Measurements from ENCODE around the gene FBXL22. TPM values are rescaled to one million over a fixed set of nuclear protein-coding genes. Genes with fewer than 3 reads are reported as not detected.

FBXL22 gene
- total RNA-seq, 1 experiment from 2014 or later = 0.46 TPM

- peak overlapping the region; percentile 31; the same call in 1 of the 2 replicates for H3K27ac Mint-ChIP-seq
These were observed 13.1 kb downstream of the FBXL22 start for GRCh38 chr15:63610209-63610841.

DNA sequence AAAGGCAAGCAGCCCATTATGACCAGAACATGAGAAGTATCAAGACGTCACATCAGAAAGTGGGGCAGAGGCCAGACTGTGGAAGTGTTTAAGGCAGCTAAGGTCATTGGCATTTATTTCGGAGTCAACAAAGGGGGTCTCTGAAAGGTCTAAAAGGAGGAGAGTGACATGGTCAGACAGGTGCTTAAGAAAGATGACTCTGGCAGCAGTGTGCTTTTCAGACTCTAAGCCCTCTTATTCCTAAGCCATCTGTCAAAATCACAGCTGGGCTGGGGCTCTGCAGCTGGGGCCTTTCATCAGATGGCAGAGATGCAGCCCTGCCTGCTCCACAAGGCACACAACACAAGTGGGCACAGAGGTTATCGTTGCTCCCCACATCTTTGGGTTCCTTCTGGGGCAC lies 14.0 kb downstream of the FBXL22 start:
- Mint-ChIP-seq H3K9me3 (no peaks in the 10 kb centered on the region), H3K4me1 (0 out of 2 replicates have a peak, but pooled peaks cover 4% of the 10 kb centered on the region), H3K36me3 (peaks cover 17% of the 10 kb centered on the region; the same call in 1 of the 2 replicates), H3K27me3 (ENCODE audit: low read depth) (no peaks in the 10 kb centered on the region), H3K27ac (no peak overlapping the region), H3K4me3 (no peak overlapping the region)
- DNase-seq (ENCODE audit: low spot score) = no peak
- no peak for TF ChIP-seq FOXP1 (CRISPR knock-in tag; IDR thresholded peaks at IDR 0.05; ENCODE audit: borderline replicate concordance)
- TF ChIP-seq NR3C1 (CRISPR knock-in tag; conservative IDR thresholded peaks at IDR 0.05; ENCODE audit: low read depth) = no peak
- TF ChIP-seq TCF7 (CRISPR knock-in tag; IDR thresholded peaks at IDR 0.05; ENCODE audit: low read depth) = no peak
- no peak for TF ChIP-seq SMAD4 (CRISPR knock-in tag; IDR thresholded peaks at IDR 0.05)
- no peak for TF ChIP-seq CBFB (CRISPR knock-in tag; IDR thresholded peaks at IDR 0.05; ENCODE audit: low read depth)
- no peak for TF ChIP-seq SMAD3 (CRISPR knock-in tag; IDR thresholded peaks at IDR 0.05; ENCODE audit: borderline replicate concordance)
- no peak for TF ChIP-seq ELF4 (CRISPR knock-in tag; IDR thresholded peaks at IDR 0.05; ENCODE audit: low read depth)
- TF ChIP-seq, protein P1, sequence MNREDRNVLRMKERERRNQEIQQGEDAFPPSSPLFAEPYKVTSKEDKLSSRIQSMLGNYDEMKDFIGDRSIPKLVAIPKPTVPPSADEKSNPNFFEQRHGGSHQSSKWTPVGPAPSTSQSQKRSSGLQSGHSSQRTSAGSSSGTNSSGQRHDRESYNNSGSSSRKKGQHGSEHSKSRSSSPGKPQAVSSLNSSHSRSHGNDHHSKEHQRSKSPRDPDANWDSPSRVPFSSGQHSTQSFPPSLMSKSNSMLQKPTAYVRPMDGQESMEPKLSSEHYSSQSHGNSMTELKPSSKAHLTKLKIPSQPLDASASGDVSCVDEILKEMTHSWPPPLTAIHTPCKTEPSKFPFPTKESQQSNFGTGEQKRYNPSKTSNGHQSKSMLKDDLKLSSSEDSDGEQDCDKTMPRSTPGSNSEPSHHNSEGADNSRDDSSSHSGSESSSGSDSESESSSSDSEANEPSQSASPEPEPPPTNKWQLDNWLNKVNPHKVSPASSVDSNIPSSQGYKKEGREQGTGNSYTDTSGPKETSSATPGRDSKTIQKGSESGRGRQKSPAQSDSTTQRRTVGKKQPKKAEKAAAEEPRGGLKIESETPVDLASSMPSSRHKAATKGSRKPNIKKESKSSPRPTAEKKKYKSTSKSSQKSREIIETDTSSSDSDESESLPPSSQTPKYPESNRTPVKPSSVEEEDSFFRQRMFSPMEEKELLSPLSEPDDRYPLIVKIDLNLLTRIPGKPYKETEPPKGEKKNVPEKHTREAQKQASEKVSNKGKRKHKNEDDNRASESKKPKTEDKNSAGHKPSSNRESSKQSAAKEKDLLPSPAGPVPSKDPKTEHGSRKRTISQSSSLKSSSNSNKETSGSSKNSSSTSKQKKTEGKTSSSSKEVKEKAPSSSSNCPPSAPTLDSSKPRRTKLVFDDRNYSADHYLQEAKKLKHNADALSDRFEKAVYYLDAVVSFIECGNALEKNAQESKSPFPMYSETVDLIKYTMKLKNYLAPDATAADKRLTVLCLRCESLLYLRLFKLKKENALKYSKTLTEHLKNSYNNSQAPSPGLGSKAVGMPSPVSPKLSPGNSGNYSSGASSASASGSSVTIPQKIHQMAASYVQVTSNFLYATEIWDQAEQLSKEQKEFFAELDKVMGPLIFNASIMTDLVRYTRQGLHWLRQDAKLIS (CRISPR knock-in tag; IDR thresholded peaks at IDR 0.05; ENCODE audit: borderline replicate concordance) = no peak
- no peak for TF ChIP-seq RELA (CRISPR knock-in tag; IDR thresholded peaks at IDR 0.05; ENCODE audit: borderline replicate concordance)
- TF ChIP-seq, protein P2, sequence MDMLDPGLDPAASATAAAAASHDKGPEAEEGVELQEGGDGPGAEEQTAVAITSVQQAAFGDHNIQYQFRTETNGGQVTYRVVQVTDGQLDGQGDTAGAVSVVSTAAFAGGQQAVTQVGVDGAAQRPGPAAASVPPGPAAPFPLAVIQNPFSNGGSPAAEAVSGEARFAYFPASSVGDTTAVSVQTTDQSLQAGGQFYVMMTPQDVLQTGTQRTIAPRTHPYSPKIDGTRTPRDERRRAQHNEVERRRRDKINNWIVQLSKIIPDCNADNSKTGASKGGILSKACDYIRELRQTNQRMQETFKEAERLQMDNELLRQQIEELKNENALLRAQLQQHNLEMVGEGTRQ (CRISPR knock-in tag; IDR thresholded peaks at IDR 0.05) = no peak
- no peak for TF ChIP-seq FOXJ3 (CRISPR knock-in tag; IDR thresholded peaks at IDR 0.05; ENCODE audit: borderline replicate concordance)
- no peak for TF ChIP-seq EMX1 (CRISPR knock-in tag; IDR thresholded peaks at IDR 0.05)
- TF ChIP-seq ZNF532 (CRISPR knock-in tag; IDR thresholded peaks at IDR 0.05; ENCODE audit: borderline replicate concordance) = no peak
- TF ChIP-seq, protein P3, sequence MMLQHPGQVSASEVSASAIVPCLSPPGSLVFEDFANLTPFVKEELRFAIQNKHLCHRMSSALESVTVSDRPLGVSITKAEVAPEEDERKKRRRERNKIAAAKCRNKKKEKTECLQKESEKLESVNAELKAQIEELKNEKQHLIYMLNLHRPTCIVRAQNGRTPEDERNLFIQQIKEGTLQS (CRISPR knock-in tag; conservative IDR thresholded peaks at IDR 0.05) = no peak
- no peak for ATAC-seq
- ChIA-PET POLR2A (no interaction called here), CTCF (interaction anchor here (0.5 to 2.2 kb wide), 4 partner anchors 11 to 595 kb away, joined by 7 to 59 read pairs (median 13); no protein-coding TSS in a partner anchor)

More at GRCh38 chr15:63610209-63610841, 13.1 kb downstream of the FBXL22 start:
- no peaks in the 10 kb centered on the region for H3K27me3 Mint-ChIP-seq (ENCODE audit: low read depth)
- TF ChIP-seq ZNF138 (CRISPR knock-in tag; conservative IDR thresholded peaks at IDR 0.05) = no peak
- TF ChIP-seq CTCF (IDR thresholded peaks at IDR 0.05) = peak; percentile 56
- H3K36me3 Mint-ChIP-seq = peaks cover 14% of the 10 kb centered on the region; the same call in 1 of the 2 replicates
- H3K4me1 Mint-ChIP-seq = 0 out of 2 replicates have a peak, but pooled peaks cover 4% of the 10 kb centered on the region
- POLR2A ChIA-PET = no interaction called here
- DNase-seq (ENCODE audit: low spot score) = peak; percentile 78
- no peaks in the 10 kb centered on the region for H3K9me3 Mint-ChIP-seq
- ATAC-seq = peak; percentile 95
- no peak overlapping the region for H3K4me3 Mint-ChIP-seq
- CTCF ChIA-PET = interaction anchor here (0.5 to 2.2 kb wide), 55 partner anchors 10 to 763 kb away, joined by 3 to 59 read pairs (median 4); partner anchors contain the start of genes DAPK2, PPIB and USP3

Data from WTC11 (cell line).